GM21529 (cell line): Measurements from ENCODE around the gene MDFI.

Source experiments
- ATAC-seq: cut with Tn5 transposase; IDR thresholded peaks from one replicate; pipeline ENCODE4 v1.9.1; 2021; ENCODE audit not compliant: unreplicated experiment

The MDFI gene

GRCh38 chr6:41648921-41649320 lies 10.7 kb downstream of the MDFI start:
- no peak for ATAC-seq

GRCh38 chr6:41649596-41649995 lies 11.3 kb downstream of the MDFI start:
- no peak for ATAC-seq

- no peak for ATAC-seq
Observed at GRCh38 chr6:41650120-41650519, 11.9 kb downstream of the MDFI start.

DNA sequence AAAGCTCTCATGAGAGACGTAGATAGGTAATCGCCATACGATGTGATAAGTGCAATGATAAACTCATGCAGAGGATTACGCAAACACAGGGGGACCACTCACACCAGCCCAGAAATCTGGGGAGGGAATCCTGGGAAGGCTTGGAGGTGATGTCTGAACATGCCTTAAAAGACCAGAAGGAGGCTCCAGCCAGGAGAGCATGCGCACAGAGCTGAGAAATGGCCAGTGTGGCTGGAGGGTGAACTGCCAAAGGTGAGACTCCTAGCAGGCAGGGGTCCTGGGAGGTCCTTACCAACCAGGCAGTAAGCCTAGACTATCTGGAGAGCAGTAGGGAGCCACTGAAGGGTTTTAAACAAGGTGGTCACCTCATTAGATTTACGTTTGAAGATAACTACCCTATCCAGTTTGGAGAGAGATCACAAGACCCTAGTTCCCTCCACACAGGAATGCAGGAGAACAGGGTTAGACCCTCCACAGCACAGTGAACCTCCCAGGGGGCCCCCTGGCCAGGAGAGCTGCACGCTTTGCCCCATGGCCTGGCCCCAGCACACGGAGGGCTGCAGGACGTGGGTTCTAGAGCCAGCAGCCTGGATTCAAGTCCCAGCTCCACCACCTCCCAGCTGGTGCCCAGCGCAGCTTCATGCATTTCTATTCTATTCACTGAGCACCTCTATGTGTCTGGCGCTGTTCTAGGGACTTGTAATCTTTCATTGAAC lies 13.1 kb downstream of the MDFI start:
- no peak for ATAC-seq

GRCh38 chr6:41651962-41652657 lies 13.8 kb downstream of the MDFI start:
- no peak for ATAC-seq

DNA sequence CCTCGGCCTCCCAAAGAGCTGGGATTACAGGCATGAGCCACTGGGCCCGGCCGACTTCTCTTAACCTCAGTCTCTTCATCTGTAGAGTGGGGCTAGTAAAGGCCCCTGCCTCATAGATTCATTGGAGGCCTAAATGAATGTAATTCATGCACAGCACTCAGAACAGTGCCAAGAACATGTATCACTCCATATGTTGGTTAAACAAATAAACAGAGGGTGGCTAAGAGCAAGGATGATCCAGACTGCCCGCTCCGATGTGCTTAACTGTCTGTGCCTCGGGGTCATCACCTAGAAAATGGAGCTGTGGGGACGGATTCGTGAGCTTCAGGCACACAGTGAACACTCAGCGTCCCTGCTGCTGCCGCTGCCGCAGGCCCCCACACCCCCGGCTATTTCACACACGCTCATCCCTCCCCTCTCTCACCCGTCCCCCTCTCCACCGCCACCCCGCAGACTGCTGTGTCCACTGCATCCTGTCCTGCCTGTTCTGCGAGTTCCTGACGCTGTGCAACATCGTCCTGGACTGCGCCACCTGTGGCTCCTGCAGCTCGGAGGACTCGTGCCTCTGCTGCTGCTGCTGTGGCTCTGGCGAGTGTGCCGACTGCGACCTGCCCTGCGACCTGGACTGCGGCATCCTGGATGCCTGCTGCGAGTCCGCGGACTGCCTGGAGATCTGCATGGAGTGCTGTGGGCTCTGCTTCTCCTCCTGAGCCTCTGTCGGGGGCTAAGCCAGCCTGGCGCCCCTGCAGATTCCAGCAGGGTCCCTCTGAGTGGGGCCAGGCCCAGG lies 14.8 kb downstream of the MDFI start:
- ATAC-seq: no peak

DNA sequence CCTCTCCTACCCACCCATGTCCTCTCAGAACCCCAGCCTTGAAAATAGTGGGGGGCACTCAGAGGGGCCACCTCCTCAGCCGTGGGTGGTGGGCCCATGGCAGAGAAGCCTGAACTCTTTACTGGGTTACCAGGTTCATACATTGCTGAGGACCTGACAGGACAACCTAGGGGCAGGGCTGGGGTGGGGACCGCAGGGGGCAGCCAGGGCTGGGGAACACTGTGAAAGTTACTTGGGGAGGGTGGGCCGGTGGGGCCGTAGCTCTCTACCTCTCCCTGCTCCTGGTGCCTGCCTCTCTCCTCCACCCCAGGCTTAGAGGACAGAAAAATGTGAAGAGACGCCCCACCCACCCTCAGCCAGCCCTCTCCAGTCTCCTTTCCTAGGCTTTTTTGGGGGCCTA lies 15.4 kb downstream of the MDFI start:
- no peak for ATAC-seq

DNA sequence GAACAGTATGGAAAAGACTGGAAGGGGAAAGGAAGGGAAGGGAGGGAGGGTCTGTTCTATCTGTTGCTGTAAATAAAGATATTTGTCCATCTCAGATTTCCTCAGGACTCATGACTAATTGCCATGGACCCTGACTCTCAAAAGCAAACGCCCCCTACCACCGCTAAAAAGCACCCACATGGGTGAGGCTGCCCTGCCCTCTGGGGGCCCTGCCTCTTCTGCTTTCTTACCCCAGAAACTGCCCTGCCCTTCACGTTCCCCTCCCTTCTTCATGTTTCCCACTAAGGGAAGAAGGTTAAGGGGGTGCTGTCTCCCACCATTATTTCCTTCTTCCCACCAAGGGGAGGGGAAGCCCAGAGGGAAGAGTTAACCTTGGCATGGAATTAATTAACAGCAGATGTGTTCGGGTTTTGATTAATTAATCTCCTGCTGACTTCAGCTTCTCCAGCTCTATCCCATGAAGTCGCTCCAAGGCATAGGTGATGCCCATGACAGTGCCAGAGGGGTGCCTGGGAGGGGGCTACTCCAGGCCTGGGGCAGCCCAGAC lies 16.0 kb downstream of the MDFI start:
- no peak for ATAC-seq

DNA sequence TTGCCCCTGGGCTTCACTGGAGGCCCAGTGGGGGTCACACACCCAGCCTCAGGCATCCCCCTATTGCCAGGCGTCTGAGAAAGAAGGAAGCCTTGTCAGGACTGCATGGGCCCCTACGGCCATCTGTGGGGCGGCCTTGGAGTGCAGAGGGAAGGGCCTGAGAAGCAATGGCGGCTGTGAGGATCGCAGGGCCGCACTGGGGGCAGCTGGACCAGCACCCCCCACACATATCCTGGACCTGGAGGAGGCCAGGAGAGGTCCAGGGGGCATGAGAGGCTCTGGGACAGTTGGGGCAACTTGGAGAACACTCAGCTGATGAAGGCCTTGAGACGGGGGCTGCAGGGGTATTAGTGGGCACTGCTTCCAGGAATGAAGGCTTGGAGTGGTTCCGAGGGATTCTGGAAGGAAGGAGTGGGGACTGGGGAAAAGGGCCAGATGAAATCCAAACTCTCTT lies 16.5 kb downstream of the MDFI start:
- ATAC-seq: no peak

DNA sequence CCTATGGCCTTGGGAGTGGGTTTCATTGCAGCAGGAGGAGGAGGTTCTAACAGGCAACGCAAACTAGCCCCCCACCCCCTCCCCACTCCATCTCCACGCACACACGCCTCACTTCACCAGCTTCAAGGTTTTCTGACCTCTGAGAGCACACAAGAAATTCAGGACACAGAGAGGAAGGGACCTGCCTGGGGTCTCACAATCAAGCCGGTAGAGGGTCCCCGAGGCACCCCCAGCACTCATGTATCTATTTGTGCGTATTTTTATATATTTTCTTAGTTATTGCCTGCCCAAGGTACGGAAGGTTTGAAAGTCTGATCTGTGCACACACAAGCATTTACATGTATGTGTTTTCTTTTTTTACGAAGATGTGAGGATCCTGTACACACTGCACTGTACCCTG lies 16.9 kb downstream of the MDFI start:
- no peak for ATAC-seq

DNA sequence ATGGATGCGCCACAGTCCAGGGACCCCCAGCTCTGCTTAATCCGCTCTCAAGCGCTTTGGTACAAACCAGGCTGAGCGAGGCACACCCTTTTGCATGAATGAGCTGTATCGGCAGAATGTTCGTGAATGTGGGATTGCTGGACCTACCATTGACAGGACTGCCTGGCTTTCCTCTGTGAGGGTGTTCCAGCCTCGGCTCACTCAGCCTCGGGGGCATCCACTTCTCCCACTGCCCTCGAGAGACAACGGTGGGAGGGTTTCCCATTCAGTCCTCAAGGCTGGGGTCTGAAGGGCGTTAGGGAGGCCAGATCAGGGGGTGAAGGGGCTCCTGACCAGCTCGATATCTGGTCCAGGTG lies 17.4 kb downstream of the MDFI start:
- ATAC-seq: no peak

DNA sequence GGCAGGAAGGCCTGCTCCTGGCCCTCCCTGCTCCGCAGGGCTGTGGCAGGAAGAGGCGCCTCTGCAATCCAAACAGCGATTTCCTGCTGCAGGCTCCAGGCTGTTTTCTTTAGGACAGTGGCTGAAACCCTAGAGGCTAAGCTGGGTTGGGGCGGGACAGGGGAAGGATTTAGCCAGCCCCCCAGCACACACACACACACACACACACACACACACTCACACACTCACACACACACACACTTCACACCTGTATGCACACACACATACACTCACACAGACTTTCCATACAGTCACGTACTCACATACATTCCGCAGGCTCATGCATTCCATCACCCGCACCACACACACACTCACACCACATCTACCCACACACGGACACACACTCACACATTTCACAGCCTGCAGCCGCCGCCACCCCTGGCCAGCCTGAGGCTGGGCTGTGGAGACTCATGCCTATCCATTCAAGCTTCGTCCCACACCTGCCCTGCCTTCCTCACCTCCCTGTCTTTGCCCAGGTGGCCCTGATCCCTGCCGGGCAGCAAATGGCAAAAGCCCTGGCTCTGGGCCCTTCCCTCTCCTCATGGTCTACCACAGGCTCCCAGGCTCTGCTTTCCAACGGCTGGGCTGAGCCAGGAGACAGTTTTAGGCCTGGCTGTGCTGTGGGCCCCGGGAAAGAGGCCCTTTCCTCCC lies 17.9 kb downstream of the MDFI start:
- ATAC-seq: no peak

- ATAC-seq: no peak
Observed at GRCh38 chr6:41657131-41658094, 19.1 kb downstream of the MDFI start.

DNA sequence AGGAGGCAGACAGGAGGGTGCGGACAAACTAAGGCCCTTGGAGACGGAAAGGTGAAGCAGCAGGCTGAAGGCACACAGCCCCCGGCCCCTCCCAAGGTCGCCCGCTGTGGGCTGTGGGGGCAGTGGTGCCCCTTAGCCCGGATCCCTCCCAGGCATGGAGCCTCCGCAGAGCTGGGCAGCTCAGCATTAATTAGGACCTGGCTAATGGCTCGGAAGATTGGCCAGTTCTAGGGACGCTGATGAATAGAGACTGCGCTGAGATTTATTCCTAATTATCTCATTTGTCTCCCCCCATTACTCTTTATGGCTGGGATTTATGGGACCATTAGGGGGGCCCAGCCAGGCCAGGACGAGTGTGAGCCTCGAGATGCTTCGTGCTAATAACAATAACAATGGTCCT lies 20.4 kb downstream of the MDFI start:
- ATAC-seq: no peak

GRCh38 chr6:41659935-41660334 lies 21.7 kb downstream of the MDFI start:
- ATAC-seq: no peak

GRCh38 chr6:41663568-41663967 lies 25.3 kb downstream of the MDFI start:
- no peak for ATAC-seq

DNA sequence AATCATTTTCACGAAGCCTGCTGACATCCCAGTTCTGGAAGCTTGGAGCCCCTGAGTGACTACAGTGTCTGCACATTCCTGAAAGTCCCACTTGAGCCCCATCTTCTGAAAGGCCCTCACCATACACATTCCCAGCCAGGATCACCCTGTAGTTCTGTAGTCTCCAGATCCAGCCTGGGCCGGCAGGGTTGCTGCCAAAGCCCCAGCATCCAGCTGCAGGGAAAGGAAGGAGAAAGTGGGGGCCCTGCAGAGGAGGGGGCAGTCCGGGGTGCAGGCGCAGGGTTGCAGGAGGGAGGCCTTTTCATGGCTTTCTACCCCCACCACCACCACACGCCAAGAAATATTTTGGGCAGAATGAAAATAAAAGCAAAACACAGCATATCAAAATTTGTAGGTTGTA lies 26.0 kb downstream of the MDFI start:
- no peak for ATAC-seq

DNA sequence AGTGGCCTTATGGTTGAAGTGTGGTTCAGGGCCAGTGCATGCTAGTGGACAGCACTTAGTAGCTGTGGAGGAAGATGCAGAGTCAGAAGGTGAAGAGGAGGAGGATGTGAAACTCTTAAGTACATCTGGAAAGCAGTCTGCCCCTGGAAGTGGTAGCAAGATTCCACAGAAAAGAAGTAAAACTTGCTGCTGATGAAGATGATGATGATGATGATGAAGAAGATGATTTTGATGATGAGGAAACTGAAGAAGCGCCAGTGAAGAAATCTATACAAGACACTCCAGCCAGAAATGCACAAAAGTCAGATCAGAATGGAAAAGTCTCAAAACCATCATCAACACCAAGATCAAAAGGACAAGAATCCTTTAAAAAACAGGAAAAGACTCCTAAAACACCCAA lies 28.9 kb downstream of the MDFI start:
- no peak for ATAC-seq

DNA sequence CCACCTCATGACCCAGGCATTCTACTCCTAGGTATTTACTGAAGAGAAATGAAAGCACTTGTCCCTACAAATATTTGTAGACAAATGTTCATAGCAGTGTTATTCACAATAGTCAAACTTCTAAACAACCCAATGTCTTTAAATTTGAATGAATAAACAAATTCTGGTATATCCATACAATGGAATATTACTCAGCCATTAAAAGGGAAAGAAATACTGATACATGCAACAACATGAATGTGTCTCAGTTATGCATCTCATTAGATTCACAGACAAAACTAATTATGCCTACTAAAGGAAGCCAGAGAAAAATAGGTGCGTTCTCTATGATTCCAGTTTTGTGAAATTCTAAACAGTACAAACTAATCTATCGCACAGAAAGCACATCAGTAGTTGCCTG lies 30.7 kb downstream of the MDFI start:
- no peak for ATAC-seq
